ENCODE measurements around the gene RPL13. TPM values are rescaled to one million over a fixed set of nuclear protein-coding genes. Genes with fewer than 3 reads are reported as not detected.
"Not testable (repeated sequence)": the region's sequence is repeated elsewhere in the genome, so short reads cannot be mapped to it uniquely, and the experiment has no call there.

Gene RPL13
- polyA plus RNA-seq, 1 donor from 2014 or later = 6,684 TPM

DNA sequence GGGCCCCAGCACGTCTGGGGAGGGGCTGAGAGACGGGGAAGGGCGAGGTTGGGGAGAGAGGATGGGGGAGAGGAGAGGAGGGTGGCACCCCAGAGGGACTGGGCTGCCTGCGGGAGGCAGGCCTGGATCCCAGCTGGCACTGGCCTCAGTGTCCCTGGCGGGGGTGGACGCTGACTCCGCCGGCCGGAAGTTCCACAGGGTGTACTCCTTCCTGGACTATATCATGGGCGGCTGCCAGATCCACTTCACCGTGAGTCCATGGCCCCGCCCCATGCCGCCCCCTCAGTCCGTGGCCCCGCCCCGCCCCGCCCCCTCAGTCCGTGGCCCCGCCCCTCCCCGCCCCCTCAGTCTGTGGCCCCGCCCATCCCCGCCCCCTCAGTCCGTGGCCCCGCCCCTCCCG, 26.4 kb downstream of the RPL13 start:
- H3K36me3 Mint-ChIP-seq = no peaks in the 10 kb centered on the region
- no peaks in the 10 kb centered on the region for H3K27me3 Mint-ChIP-seq
- H3K9me3 Mint-ChIP-seq = no peaks in the 10 kb centered on the region
- H3K4me1 Mint-ChIP-seq = no peaks in the 10 kb centered on the region
- H3K27ac Mint-ChIP-seq = no peak overlapping the region
- H3K4me3 Mint-ChIP-seq = no peak overlapping the region

GRCh38 chr16:89587676-89588075, 27.2 kb downstream of the RPL13 start:
- not testable (repeated sequence) for H3K27ac Mint-ChIP-seq, H3K4me3 Mint-ChIP-seq, H3K36me3 Mint-ChIP-seq, H3K27me3 Mint-ChIP-seq, H3K4me1 Mint-ChIP-seq, H3K9me3 Mint-ChIP-seq

- Mint-ChIP-seq H3K27me3 (no peaks in the 10 kb centered on the region), H3K4me3 (no peak overlapping the region), H3K36me3 (no peaks in the 10 kb centered on the region)
Observed at GRCh38 chr16:89588413-89589109, 28.1 kb downstream of the RPL13 start.

GRCh38 chr16:89589241-89589926, 28.9 kb downstream of the RPL13 start:
- Mint-ChIP-seq H3K36me3 (no peaks in the 10 kb centered on the region), H3K27ac (no peak overlapping the region), H3K9me3 (no peaks in the 10 kb centered on the region), H3K4me3 (no peak overlapping the region), H3K4me1 (peaks cover 0 to 4% (median 3%) of the 10 kb centered on the region in 3 donors), H3K27me3 (no peaks in the 10 kb centered on the region)

More at GRCh38 chr16:89588413-89589109, 28.1 kb downstream of the RPL13 start:
- peaks cover 0 to under 1% (median 0%) of the 10 kb centered on the region in 3 donors for H3K4me1 Mint-ChIP-seq
- no peak overlapping the region for H3K27ac Mint-ChIP-seq
- H3K9me3 Mint-ChIP-seq = no peaks in the 10 kb centered on the region

DNA sequence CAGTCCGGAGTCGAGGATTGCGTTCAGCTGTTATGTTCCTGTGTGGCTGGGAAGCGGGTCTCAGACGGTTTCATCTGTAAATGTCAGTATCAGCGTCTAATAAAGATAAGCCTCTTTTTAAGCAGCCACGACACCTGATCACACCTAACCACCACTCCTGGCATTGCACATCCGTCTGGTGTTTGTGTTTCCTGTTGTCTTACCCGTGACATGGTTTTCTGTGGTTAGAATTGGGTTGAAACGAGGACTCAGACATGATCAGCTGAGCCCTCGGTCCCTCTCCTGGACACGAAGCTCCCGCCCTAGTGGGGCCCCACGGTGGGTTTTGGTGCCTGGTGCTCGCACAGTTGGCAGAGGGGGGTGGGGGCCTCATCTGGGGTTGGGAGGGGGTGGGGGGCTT, 33.4 kb downstream of the RPL13 start:
- Mint-ChIP-seq H3K27me3 (no peaks in the 10 kb centered on the region), H3K27ac (no peak overlapping the region), H3K9me3 (no peaks in the 10 kb centered on the region), H3K4me3 (no peak overlapping the region), H3K36me3 (no peaks in the 10 kb centered on the region), H3K4me1 (peaks cover 0 to 4% (median 3%) of the 10 kb centered on the region in 3 donors)

DNA sequence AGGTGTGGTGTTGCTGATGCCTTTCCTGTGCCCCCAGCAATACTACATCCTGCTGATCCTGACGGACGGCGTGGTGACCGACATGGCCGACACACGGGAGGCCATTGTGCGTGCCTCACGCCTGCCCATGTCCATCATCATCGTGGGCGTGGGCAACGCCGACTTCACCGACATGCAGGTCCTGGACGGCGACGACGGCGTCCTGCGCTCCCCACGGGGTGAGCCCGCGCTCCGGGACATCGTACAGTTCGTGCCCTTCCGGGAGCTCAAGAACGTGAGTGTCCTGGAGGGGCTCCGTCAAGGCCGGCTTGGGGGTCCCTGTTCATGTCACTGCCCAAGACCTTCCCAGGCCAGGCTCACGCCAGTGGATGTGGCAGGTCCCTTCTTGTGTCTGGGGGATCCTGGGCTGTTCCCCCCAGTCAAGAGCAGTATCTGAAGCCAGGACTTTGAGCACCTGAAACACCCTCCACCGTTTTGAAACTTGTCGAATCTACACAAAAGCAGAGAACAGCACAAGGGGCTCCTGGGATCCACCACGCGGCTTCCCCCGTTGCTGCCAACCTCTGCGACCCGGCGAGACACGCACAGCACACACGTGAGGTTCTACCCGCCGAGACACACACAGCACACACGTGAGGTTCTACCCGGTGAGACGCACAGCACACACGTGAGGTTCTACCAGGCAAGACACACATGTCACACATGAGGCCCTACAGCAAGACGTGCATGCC, 35.0 kb downstream of the RPL13 start:
- no peaks in the 10 kb centered on the region for H3K36me3 Mint-ChIP-seq
- no peaks in the 10 kb centered on the region for H3K9me3 Mint-ChIP-seq
- H3K4me1 Mint-ChIP-seq = peaks cover 0 to 4% (median 3%) of the 10 kb centered on the region in 3 donors
- H3K27ac Mint-ChIP-seq = no peak overlapping the region
- peak overlapping the region in 1 of 4 donors; percentile 9 for H3K4me3 Mint-ChIP-seq
- no peaks in the 10 kb centered on the region for H3K27me3 Mint-ChIP-seq

GRCh38 chr16:89596061-89596689, 35.7 kb downstream of the RPL13 start:
- no peak overlapping the region for H3K27ac Mint-ChIP-seq

DNA sequence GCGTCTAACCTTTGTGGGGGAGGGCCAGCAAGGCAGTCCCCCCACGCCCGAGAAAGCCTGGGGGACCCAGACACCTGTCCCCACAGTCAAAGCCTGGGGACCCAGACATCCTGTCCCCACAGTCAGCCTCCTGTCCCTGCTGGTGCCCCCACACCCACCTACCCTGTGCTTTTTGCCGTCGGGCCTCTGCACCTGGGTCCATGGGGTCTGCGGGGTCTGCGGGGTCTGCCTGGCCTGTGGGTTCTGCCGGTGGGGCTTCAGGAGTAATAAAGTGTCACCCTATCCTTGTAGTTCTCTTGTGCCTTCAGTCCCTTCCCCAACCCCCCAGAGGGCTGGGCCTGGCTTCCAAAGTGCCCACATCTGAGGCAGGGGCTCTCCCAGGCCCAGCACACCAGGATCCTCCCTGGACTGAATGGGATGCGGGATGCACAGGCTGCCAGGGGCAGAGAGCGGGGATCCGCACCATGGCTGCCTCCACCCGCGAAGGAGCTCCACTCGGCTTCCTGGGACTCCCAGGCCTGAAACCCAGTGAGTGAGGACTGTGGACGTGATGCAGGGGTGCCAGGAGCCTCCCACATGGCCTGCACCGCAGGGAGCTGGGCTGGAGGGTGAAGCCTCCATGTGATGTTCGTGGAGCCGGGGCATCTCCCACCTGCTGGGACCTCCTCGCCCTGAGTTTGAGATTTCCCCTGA, 36.6 kb downstream of the RPL13 start:
- peaks cover 0 to 4% (median 3%) of the 10 kb centered on the region in 3 donors for H3K4me1 Mint-ChIP-seq
- no peaks in the 10 kb centered on the region for H3K36me3 Mint-ChIP-seq
- no peak overlapping the region for H3K4me3 Mint-ChIP-seq
- no peaks in the 10 kb centered on the region for H3K27me3 Mint-ChIP-seq
- no peaks in the 10 kb centered on the region for H3K9me3 Mint-ChIP-seq
- no peak overlapping the region for H3K27ac Mint-ChIP-seq

More at GRCh38 chr16:89596061-89596689, 35.7 kb downstream of the RPL13 start:
- H3K4me1 Mint-ChIP-seq = peaks cover 0 to 4% (median 3%) of the 10 kb centered on the region in 3 donors
- H3K4me3 Mint-ChIP-seq = peak overlapping the region in 1 of 4 donors; percentile 9
- H3K9me3 Mint-ChIP-seq = no peaks in the 10 kb centered on the region
- H3K36me3 Mint-ChIP-seq = no peaks in the 10 kb centered on the region
- no peaks in the 10 kb centered on the region for H3K27me3 Mint-ChIP-seq

DNA sequence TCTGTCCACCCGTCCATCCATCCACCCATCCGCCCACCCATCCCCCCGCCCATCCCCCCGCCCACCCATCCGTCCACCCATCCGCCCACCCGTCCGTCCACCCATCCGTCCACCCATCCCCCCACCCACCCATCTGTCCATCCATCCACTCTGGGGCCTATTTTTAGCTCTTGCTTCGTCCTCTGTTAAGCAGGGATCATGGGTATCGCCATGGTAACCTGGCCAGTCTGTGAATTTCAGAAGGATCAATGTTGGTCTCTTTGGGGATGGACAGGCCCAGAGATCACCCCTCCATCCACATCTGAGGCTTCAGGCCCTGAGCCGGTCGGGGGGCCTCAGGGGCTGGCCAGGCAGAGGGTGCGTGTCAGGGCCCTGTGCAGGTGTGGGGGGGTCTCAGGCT, 37.7 kb downstream of the RPL13 start:
- Mint-ChIP-seq H3K9me3 (no peaks in the 10 kb centered on the region), H3K27ac (no peak overlapping the region)

GRCh38 chr16:89599451-89599858, 39.0 kb downstream of the RPL13 start:
- no peaks in the 10 kb centered on the region for H3K27me3 Mint-ChIP-seq
- H3K4me1 Mint-ChIP-seq = peaks cover 0 to 4% (median 3%) of the 10 kb centered on the region in 3 donors
- no peaks in the 10 kb centered on the region for H3K36me3 Mint-ChIP-seq
- H3K9me3 Mint-ChIP-seq = no peaks in the 10 kb centered on the region
- H3K4me3 Mint-ChIP-seq = peak overlapping the region in 1 of 4 donors; percentile 57
- H3K27ac Mint-ChIP-seq = no peak overlapping the region

More for the DNA sequence above, 37.7 kb downstream of the RPL13 start:
- Mint-ChIP-seq H3K4me1 (peaks cover 0 to 7% (median 7%) of the 10 kb centered on the region in 3 donors), H3K36me3 (no peaks in the 10 kb centered on the region), H3K4me3 (no peak overlapping the region), H3K27me3 (no peaks in the 10 kb centered on the region)

DNA sequence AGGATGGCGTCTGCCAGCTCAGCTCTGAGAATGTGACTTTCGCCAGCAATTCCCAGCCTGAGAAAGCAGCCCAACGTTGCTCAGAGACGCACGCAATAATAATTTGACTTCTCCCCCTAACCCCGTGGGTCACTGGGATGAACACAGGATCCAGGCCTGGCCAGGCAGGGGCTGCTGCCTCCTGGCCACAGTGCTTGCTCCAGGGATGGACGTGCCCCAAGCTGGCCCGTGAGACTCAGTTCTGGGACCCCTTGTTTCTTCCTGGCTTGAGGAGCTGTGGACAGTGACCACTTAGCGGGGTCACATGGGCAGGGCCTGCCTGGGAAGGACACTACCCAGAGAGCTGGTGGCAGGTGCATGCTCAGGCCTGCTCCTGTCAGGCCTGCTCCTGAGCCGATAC, 39.4 kb downstream of the RPL13 start:
- no peaks in the 10 kb centered on the region for H3K27me3 Mint-ChIP-seq
- no peaks in the 10 kb centered on the region for H3K9me3 Mint-ChIP-seq
- no peak overlapping the region for H3K4me3 Mint-ChIP-seq
- H3K27ac Mint-ChIP-seq = no peak overlapping the region
- H3K4me1 Mint-ChIP-seq = peaks cover 0 to 4% (median 3%) of the 10 kb centered on the region in 3 donors
- no peaks in the 10 kb centered on the region for H3K36me3 Mint-ChIP-seq

DNA sequence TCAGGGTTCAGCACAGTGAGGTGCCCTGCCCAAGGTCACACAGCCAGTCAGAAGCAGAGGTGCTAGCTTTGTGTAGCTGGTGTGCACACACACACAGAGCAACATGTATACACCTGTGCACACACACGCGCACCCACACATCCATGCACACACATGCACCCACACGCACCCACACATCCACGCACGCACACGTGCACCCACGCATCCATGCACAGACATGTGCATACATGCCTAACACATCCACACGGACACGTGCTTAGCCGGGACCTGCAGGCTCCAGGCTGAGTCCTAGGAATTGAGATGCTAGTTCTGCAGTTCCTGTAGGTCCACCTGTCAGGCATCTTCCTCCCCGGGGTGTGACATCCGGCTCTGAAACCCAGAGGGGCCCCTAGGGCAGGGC, 39.9 kb downstream of the RPL13 start:
- Mint-ChIP-seq H3K27me3 (no peaks in the 10 kb centered on the region), H3K27ac (no peak overlapping the region), H3K9me3 (no peaks in the 10 kb centered on the region), H3K4me1 (peaks cover 0 to 4% (median 3%) of the 10 kb centered on the region in 3 donors), H3K36me3 (no peaks in the 10 kb centered on the region), H3K4me3 (no peak overlapping the region)

DNA sequence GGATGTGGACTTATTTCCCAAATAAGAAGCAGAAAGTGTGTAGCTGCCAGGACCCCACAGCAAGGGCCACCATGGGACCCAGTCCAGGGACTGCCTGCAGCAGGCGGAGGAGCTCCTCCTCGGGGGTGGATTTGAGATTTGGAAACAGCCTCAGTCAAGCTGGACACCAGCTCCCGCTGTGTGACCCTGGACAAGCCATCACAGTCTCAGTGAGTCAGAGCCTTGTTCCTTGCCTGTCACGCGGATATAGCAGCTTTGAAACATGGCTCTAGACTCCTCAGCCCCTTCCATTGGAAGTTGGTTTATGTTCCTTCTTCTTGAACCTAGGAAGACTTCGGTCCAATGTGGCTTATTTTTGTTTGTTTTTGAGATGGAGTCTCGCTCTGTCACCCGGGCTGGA, 40.5 kb downstream of the RPL13 start:
- Mint-ChIP-seq H3K9me3 (no peaks in the 10 kb centered on the region), H3K27ac (no peak overlapping the region), H3K27me3 (no peaks in the 10 kb centered on the region), H3K4me3 (no peak overlapping the region), H3K36me3 (no peaks in the 10 kb centered on the region), H3K4me1 (peaks cover 0 to 4% (median 3%) of the 10 kb centered on the region in 3 donors)

DNA sequence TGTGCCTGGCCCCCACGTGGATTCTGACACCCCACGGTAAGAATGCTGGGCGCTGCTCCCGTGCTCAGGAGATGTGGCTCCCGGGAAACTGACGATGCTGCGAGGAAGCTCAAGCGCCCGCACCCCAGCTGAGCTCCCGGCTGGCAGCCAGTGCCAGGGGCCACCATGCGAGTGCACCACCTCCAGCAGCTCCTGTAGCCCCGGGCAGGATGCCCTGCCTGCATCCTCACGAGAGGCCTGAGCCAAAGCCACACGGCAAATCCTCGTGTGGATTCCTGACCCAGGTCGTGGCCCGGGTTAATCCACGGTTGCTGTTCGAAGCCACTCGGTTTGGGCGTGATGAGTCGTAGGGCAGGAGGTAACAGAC, 41.4 kb downstream of the RPL13 start:
- H3K27ac Mint-ChIP-seq = no peak overlapping the region
- no peaks in the 10 kb centered on the region for H3K9me3 Mint-ChIP-seq
- peaks cover 0 to 4% (median 3%) of the 10 kb centered on the region in 3 donors for H3K4me1 Mint-ChIP-seq
- H3K27me3 Mint-ChIP-seq = no peaks in the 10 kb centered on the region
- H3K4me3 Mint-ChIP-seq = no peak overlapping the region
- no peaks in the 10 kb centered on the region for H3K36me3 Mint-ChIP-seq

Measured in IgD-negative memory B cell (primary cell).